Smooth muscle cell of the brain vasculature (primary cell): ENCODE data around the gene HNRNPH2.

ENCODE experiments used
- DNase-seq: peaks from one replicate; pipeline ENCODE4 v3.0.0-alpha.2; 2012; ENCODE audit warnings: low read depth, low spot score

HNRNPH2 gene

GRCh38 chrX:101407748-101408531 is at the start of gene HNRNPH2, which contains the start of gene GLA:
Gene HNRNPH2, plus strand, starts transcription at chrX:101408222. Its CDS starts 3,767 bp downstream, at chrX:101411989.
Gene GLA, minus strand, starts transcription at chrX:101407925. Its CDS starts 22 bp downstream, at chrX:101407903.
- DNase-seq = peak; percentile 91

DNA sequence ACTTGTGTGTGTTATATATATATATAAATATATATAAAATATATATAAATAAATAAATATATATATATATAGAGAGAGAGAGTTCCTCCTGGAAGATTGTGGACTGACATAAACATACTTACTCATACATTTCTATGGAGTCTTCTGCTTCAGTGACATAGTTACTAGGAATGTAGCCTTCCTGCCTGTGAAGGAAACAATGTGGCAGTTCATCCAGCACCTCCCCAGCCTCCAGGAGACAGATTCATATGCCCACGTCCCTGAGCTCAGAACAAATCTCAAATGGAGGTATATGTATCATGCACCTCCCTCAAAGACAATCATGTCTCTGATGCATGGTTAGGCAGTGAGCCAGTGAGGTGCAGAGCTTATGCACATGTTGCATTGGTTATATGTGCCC is 48.1 kb upstream of the HNRNPH2 start:
- DNase-seq = no peak

DNA sequence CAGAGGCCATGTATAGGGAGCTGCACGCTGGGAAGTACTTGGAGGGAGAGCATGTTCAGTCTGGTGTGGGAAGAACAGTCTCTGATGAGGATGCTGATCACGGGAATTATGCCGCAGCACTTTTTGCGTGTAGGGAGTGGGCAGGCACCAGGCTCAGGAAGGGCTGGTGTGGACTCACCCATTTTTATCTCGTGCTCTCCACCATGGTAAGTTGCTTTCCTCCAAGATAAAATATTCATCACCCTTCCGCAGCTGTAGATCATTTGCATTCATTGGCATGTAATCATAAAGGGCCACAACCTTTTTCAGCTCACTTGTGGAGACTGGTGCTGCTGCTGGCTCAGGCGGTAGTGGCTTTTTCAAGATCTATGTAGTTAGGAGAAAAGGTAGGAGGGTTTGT is 47.6 kb upstream of the HNRNPH2 start:
- DNase-seq = no peak

- DNase-seq = no peak
Measured at GRCh38 chrX:101362116-101362515, 45.9 kb upstream of the HNRNPH2 start.

GRCh38 chrX:101362757-101363156 is 45.3 kb upstream of the HNRNPH2 start:
- no peak for DNase-seq

DNA sequence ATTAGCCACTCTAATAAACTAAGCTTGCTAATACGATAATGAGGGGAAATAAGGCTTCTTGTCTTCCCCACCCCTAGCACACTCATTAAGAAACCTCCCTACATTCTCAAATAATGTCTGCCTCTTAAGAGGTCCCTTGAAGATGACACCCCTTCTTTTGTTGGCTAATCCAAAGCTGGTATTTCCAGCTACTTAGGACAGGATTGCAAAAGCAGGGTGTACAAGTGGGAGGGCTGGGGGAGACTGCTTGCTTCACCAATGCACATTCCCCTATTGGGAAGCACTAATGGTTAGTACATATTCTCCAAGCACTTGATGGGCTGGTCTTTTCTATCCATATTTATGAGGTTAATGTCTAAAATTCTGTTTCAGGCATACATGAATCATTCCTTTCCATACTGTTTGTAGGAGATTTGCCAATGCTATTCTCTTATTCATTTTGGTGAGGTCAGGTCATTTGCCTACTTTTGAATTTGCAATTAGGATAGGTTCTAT is 42.7 kb upstream of the HNRNPH2 start:
- no peak for DNase-seq

- no peak for DNase-seq
Measured at GRCh38 chrX:101368800-101369199, 39.2 kb upstream of the HNRNPH2 start.

- no peak for DNase-seq
Measured at GRCh38 chrX:101369687-101370086, 38.3 kb upstream of the HNRNPH2 start.

GRCh38 chrX:101370888-101371504 is 37.0 kb upstream of the HNRNPH2 start:
- DNase-seq = no peak

- DNase-seq = no peak
Measured at GRCh38 chrX:101377547-101377946, 30.5 kb upstream of the HNRNPH2 start.

DNA sequence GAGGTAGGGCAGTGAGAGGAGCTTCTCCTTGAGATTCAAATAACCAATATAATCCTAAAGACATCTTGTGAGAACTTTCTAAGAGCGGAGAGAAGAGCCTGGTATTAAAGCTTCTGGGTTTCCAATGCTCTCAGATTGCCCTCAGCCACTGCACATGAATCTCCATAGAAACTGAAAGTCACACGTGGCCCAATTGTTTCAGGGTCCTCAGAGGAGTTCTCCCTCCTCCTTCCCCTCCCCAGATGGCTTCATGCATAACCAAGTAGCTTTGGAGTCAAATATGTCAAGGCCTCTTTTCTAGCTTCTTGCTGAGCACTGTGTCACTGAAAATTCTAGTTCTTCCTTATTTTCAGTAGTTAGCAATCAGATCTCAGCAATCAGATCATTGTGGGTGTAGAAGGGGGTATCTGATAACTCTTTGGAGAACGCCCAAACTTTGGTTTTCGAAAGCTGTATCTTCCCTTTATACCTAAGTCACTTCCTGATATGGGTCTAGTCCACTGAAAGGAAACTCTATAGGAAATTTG is 24.3 kb upstream of the HNRNPH2 start:
- no peak for DNase-seq

GRCh38 chrX:101385026-101385684 is 22.9 kb upstream of the HNRNPH2 start:
- no peak for DNase-seq

DNA sequence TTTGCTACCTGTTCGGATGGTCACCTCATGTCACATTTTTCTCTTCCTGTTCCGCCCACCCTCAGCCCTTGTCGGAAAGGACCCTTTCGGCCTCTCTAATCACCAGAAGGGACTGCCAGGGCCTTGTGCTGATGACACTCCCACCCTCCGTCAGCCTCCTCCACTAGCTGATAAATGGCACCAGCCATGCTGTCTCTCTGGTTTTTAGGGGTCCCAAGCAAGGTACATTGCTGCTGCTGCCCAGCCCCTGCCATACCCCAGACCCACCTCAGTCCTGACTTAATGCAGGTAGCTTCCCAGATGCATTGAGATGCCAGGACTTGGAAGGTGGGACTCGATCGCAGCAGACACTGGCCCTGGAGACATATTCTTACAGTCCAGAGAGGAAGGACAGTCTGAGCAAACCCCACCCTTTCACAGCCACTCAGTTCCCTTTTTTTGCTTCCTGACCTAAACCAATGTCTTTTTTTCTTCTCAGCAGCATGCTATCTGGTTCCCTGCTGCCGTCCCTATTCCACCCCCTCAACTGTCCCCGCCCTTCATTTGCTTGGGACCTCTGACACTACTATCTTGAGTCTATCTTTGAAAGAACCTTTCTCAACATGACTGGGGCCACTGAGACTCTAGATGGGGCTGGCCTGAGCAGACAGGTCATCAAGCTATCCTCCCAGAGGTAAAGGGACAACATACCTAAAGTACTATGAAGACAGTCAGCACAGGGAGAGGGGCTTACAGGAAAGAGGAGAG is 22.1 kb upstream of the HNRNPH2 start, which contains the start of gene BTK:
BTK (minus strand) TSS at position 397 of the 747 bp plus-strand sequence. CDS start 10,907 bp downstream, outside the sequence.
- DNase-seq = no peak

DNA sequence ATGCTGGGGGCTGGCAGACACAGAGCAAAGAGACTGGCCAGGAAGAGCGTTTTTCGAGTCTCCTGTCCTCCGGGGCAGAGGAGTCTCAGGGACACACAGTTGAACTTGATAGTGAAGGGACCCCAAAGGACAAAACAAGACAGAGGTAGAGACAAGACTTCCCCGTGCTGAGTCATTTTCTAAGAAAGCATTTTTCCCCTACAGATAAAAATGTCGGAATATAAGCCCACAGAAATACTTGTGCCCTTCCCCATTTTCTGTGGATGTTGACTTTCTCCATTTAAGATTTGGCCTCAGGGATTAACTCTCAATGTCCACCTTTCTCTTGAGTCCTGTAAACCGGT is 21.5 kb upstream of the HNRNPH2 start:
- no peak for DNase-seq

DNA sequence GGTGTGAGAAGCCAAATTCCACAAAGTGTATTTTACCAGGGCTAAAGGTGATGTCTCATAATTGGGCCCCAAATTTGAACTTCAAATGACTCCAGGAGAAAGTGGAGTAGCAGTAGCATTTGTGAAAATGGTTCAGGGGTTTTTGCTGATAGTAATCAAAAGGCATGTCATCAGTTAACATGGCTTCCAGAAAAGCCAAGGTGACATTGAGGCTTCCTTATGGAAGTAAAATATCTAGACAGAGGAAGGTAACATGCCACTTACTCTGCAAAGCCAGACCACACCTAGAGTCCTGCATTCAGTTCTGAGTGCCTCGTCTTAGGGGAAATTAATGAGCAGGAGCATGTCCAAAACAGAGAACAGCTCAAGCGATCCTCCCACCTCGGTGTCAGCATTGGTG is 19.4 kb upstream of the HNRNPH2 start:
- no peak for DNase-seq

GRCh38 chrX:101390664-101391525 is 17.1 kb upstream of the HNRNPH2 start, which contains the start of gene RPL36A:
Gene RPL36A, plus strand, starts transcription at chrX:101391011. Its CDS starts 33 bp downstream, at chrX:101391044.
- peak; percentile 70 for DNase-seq

GRCh38 chrX:101391831-101392230 is 16.2 kb upstream of the HNRNPH2 start:
- no peak for DNase-seq

DNA sequence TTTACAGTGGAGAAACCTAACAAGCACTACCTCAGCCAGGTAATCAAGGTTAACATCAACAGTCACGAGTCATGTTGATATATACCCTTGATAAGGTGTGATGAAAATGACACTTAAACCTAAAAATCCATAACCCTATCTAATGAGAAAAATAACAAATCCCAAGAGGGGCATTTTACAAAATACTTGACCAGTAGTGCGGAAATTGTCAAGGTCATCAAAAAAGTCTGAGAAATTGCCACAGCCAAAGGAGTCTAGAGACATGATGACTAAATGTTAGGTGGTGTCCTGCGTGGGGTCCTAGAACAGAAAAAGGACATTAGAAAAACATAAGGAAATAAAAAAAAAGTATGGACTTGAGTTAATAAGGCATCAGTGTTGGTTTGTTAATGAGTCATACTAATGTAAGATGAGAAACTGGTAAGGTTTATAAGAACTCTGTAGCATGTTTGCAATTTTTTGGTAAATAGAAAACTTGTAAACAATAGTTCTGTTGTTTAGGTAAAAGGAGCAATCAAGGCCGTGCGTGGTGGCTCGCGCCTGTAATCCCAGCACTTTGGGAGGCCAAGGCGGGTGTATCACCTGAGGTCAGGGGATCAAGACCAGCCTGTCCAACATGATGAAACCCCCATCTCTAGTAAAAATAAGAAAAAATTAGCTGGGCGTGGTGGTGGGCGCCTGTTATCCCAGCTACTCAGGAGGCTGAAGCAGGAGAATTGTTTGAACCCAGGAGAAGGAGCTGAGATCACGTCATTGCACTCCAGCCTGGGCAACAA is 14.3 kb upstream of the HNRNPH2 start:
- no peak for DNase-seq

DNA sequence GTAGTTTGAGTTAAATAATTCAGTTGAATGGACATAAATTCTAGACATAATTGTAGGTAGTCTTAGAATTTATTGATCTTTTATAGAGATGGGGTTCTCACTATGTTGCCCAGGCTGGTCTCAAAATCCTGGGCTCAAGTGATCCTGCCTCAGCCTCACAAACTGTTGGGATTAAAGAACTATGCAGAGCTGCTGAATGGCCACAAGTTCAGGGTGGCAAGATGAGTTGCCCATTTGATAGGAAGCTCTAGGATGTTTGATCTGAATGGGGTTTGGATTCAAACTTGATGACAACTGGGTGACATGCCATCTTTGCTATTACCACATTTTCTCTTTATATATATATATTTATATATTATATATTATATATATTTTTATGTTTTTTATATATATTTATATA is 13.7 kb upstream of the HNRNPH2 start:
- no peak for DNase-seq

DNA sequence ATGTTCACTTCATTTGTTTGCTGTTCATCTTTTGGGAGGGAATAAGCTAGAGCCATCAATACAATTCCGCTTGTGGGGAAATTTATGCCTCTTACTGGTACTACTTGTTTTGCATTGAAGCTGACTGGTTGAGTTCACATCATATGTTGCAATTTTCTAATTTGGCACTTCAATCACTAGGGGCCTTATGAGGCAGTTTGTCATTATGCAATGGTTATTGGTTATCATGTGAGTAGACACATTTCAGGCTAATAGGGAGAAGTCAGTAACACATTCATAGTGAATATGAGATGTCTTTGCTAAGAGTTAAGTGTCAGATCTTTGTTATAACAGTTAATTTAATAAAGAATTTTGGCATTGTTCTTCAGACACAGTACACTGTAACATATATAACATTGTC is 12.2 kb upstream of the HNRNPH2 start:
- DNase-seq = no peak
